DMS79 (cell line): ENCODE measurements around the gene TFAP2A.

Experiments used
- DNase-seq: peaks from one replicate; lab custom pipeline; 2025; lab: John Stamatoyannopoulos, UW

The TFAP2A gene

DNA sequence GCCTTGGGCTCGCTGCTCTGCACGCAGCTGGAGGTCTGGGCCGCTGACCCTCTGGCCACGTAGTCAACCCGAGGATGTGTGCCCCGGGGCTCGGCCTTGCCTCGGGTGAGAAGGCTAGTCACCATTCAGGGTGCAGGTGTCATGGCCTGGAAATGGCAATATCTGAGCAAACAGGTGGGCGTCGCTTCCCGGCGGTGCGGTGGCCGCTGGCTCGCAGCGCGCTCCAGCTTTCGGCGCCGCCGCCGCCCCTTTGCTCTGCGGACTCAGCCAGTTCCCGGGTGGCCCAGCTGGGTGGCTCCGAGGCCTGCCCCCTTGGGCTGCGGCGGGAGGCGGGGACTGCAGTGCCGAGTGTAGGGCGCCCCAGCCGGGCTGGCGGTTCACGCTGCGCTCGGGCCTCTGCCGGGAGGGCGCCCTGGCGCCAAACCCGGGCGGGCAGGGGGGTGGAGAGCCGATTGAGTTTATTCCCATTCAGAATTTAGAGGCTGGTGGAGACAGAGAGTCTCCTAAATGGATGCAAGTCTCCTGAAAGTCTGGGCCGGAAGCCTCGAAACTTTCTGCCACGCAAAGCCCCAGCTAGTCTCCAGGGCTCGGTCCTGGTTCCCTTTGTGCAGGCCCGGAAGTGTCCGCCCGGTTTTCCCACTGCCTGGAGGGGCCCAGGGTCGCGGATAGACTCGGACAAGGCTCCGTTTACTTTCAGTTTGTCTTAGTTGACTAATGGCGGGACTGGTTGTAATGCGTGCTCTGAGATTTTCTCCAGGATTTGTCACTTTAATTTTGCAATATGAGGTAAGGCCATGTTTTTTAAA lies 11.3 kb upstream of the TFAP2A start:
- no peak for DNase-seq

GRCh38 chr6:10425176-10425974 lies 10.5 kb upstream of the TFAP2A start:
- DNase-seq = no peak

DNA sequence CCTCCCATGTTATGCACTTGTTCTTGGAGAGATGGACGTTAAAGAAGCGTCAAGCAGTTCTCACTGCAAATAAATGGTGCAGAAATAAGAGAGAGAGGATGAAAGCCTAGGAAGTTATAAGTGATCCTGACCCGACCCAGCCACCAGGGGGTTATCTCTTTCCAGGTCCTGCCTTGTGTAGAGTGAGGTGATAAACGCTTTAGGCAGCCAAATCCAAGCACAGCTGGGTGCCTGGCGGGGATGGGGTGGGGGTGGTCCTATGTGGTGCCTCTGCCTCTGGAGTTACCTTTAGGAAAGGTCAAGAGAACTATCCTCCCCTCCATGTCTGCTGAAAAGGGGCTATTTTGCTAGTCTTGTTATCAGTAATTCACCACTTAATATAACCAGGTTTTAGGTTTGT lies 9.2 kb upstream of the TFAP2A start:
- peak; percentile 37 for DNase-seq

- DNase-seq = no peak
Observed at GRCh38 chr6:10422737-10423034, 7.8 kb upstream of the TFAP2A start.

- DNase-seq = no peak
Observed at GRCh38 chr6:10421921-10422736, 7.3 kb upstream of the TFAP2A start.

DNA sequence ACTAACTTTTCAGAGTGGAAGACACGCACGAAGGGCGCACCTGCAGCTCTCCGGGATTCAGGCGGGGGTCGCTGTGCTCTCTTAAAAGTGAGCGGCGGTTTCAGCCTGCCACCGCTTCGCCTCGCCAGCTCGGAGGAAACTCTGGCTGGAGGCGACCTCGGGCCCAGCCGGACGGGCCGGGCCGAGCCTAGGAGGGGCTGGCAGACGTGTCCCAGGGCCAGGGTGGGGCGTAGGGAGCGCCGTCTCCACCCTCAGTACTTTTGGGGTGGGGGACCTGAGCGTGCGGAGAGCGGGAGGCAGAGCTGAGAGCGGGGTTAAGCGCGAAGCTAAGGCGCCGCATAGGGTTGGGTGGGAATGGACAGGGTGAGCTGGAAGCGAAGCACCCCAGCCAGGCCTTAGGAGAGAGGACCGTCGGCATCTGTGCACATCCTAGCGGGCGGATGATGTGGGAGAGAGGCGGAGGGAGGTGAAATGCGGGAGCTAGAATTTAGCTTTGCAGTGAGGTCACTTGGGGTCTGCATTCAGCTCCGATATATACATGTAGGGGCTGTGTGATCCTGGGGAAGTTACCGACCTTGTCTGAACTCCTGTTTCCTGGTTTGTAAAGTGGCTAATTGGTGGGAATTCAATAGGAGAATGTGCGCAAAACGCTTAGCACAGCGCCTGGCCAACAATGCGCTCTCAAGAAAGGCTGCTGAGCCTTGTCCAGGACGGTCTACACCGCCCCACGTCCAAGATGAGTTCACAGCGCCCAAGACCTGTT lies 6.5 kb upstream of the TFAP2A start:
- no peak for DNase-seq

- DNase-seq = no peak
Observed at GRCh38 chr6:10420546-10421157, 5.8 kb upstream of the TFAP2A start.

DNA sequence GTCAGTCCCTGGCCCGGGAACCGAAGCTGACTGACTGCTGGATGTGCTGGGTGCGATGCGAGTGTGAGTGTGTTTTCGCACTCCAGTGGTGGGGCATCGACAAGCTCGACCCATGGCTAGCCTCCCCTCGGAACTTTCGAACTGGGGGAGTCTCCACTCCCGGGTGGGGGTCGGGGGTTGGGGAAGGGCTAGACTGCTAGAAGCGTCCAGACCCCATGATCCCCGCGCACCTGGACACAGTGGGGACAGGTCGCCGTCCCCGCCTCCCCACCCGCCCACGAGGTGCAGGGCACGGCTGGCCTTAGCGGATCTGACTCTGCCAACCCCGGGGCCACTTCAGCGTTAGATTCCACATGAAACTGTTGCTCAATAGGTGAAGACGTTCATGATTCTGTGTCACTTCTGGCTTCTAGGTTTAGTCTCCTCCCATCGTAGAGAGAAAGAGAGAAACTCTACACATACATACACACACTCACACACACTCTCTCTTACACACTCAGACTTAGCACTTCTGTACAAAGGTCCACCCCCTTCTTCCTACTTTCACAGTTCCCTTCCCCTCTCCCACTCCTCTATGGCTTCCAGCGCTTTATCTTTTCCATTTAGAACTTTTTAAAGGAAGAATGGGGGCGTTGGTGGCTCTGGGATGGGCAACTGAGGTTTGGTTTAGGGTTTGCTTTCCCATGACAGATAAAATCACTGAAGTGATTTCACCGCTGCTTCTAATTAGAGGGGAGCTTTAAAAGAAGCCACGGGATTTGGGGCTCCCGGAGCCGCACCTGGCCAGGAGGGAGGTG lies 5.1 kb upstream of the TFAP2A start:
- DNase-seq = no peak

- peak; percentile 26 for DNase-seq
Observed at GRCh38 chr6:10418862-10419748, 4.2 kb upstream of the TFAP2A start.

- DNase-seq = no peak
Observed at GRCh38 chr6:10418361-10418861, 3.5 kb upstream of the TFAP2A start.

- no peak for DNase-seq
Observed at GRCh38 chr6:10417681-10418104, 2.8 kb upstream of the TFAP2A start.

- no peak for DNase-seq
Observed at GRCh38 chr6:10416863-10417641, 2.2 kb upstream of the TFAP2A start.

GRCh38 chr6:10416516-10416862 lies 1.6 kb upstream of the TFAP2A start:
- no peak for DNase-seq

GRCh38 chr6:10415617-10416480 lies 975 bp upstream of the TFAP2A start:
- no peak for DNase-seq

GRCh38 chr6:10413850-10414738 lies 780 bp downstream of the TFAP2A start:
- DNase-seq = no peak

DNA sequence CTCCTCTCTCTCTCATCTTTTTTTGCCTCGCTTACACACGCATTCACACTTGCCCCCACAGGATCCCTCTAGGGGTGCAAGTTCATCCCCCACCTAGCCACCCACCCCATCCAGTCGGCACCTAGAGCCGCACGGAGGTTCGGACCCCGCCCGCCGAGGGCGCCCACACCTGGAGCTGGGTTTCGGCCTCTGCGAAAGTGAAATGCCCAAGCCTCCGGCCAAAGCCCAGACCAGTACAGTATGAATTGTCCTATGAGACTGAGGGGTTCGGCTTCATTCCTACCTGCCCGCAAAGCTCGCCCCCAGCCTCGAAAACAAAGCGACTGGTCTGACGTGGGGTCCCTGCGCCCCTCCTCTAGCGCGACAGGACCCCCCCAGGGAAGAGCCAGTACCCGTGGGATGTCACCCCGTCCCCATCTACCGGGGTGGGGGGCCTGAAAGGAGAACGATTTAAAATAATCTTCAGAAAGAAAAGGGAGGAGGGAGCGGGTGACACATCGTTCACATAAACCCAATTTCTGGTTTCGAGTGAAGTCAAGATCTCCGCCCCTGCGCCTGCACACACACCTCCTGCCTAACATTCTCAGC lies 1.5 kb downstream of the TFAP2A start:
- no peak for DNase-seq
